Stomach (tissue), 4 donors: ENCODE measurements around the gene ATOH8.

Experiments used
- POLR2AphosphoS5 ChIP-seq, 3 donors: sonication (generic); formaldehyde crosslinking; IDR thresholded peaks; one replicate each; pipeline ENCODE4 v1.6.1; 2016; ENCODE audit warnings: antibody characterized with exemption in 3 of 3
- TF ChIP-seq, protein P1 (sequence below), 7 experiments: fragments of 450-650 bp in 4 of 7; fragments of 200-600 bp in 3 of 7; sonication (generic) in 3 of 7; IDR thresholded peaks; one replicate each; pipeline ENCODE4 v1.5.1; 2016 to 2019; ENCODE audit warnings: antibody characterized with exemption in 7 of 7, control low read depth in 2 of 7, mild to moderate bottlenecking in 1 of 7

DNA sequence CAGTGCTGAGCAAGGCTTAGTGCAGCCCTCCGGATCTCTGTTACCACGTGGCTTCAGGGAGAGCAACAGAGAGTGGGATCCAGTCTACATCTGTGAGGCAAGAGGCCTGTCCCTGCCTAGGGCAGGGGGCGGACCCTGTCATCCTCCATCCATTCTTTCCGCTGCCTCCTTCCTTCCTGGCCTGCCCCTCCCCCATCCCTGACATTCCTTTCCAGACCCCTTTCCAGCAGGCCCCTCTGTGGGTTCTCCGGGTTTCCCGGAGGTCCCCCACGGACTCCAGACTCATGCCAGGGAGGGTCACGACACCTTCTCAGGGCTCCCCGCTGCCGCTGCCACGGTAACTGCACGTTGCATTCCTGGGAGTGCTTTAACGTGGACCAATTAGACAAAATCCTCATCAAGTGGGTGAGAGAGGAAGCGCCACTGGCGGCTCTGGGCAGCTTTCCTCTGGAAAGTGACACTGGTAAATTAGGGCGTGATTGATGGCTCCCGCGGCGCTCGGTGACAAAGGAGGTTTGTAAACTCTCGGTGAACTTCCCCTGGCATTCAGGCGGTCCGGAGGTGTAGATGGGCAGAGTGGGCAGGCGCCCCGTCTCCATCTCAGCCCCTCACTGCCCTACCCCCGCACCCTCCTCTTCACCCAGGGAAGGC is 11.4 kb downstream of the ATOH8 start:
- no peak for TF ChIP-seq POLR2AphosphoS5 (IDR thresholded peaks at IDR 0.05)
- TF ChIP-seq, protein P1, sequence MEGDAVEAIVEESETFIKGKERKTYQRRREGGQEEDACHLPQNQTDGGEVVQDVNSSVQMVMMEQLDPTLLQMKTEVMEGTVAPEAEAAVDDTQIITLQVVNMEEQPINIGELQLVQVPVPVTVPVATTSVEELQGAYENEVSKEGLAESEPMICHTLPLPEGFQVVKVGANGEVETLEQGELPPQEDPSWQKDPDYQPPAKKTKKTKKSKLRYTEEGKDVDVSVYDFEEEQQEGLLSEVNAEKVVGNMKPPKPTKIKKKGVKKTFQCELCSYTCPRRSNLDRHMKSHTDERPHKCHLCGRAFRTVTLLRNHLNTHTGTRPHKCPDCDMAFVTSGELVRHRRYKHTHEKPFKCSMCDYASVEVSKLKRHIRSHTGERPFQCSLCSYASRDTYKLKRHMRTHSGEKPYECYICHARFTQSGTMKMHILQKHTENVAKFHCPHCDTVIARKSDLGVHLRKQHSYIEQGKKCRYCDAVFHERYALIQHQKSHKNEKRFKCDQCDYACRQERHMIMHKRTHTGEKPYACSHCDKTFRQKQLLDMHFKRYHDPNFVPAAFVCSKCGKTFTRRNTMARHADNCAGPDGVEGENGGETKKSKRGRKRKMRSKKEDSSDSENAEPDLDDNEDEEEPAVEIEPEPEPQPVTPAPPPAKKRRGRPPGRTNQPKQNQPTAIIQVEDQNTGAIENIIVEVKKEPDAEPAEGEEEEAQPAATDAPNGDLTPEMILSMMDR (IDR thresholded peaks at IDR 0.05), result no peak
